CD4-positive, alpha-beta memory T cell (primary cell): Measurements from ENCODE around the gene OSGIN1. TPM values are rescaled to one million over a fixed set of nuclear protein-coding genes. Genes with fewer than 3 reads are reported as not detected.

Source experiments
- CTCF ChIA-PET: fragments of 350-600 bp; sonication (Branson Sonifier 250); formaldehyde crosslinking; loops from one replicate; lab custom pipeline; 2021; ENCODE audit warnings: inconsistent platforms; ENCODE audit not compliant: partially characterized antibody; lab: Charles Lee
- POLR2A ChIA-PET: fragments of 350-600 bp; sonication (Branson Sonifier 250); formaldehyde crosslinking; loops from one replicate; lab custom pipeline; 2021; ENCODE audit not compliant: partially characterized antibody; lab: Charles Lee
- DNase-seq, 5 donors: peaks; one replicate each; pipeline versions ENCODE4 v3.0.0 to v3.0.0-alpha.2; 2020 to 2022; ENCODE audit warnings: mixed read lengths in 1 of 5
- H3K27ac ChIP-seq: one replicate; pipeline ENCODE4 v1.7.0; 2013; ENCODE audit warnings: low read depth, low read length
- H3K27me3 ChIP-seq: 2 replicates; pipeline ENCODE4 v1.7.0; 2013; ENCODE audit warnings: mild to moderate bottlenecking, low read length, moderate library complexity; ENCODE audit not compliant: insufficient read depth
- H3K36me3 ChIP-seq: 2 replicates; pipeline ENCODE4 v1.7.0; 2013; ENCODE audit warnings: mild to moderate bottlenecking, low read length, moderate library complexity; ENCODE audit not compliant: insufficient read depth
- H3K4me1 ChIP-seq: 2 replicates; pipeline ENCODE4 v1.7.0; 2013; ENCODE audit warnings: mild to moderate bottlenecking, low read length, moderate library complexity; ENCODE audit not compliant: insufficient read depth
- H3K4me3 ChIP-seq, 2 donors: one replicate each; pipeline ENCODE4 v1.7.0; 2013; ENCODE audit warnings: low read length in 2 of 2, mild to moderate bottlenecking in 1 of 2
- H3K9me3 ChIP-seq, 2 donors: one replicate each; pipeline ENCODE4 v1.7.0; 2013; ENCODE audit warnings: low read length in 2 of 2, control low read depth in 1 of 2; ENCODE audit not compliant: control insufficient read depth in 1 of 2
- H3K27ac Mint-ChIP-seq, 7 donors: one replicate each; pipeline ENCODE4 v1.8.0; 2020 to 2021; ENCODE audit warnings: mixed read lengths in 7 of 7, mild to moderate bottlenecking in 6 of 7, inconsistent platforms in 3 of 7, moderate library complexity in 3 of 7
- H3K27me3 Mint-ChIP-seq, 2 donors: one replicate each; pipeline ENCODE4 v1.8.0; 2020 to 2021; ENCODE audit warnings: mixed read lengths in 2 of 2
- H3K36me3 Mint-ChIP-seq, 2 donors: one replicate each; pipeline ENCODE4 v1.8.0; 2020 to 2021; ENCODE audit warnings: mixed read lengths in 2 of 2, inconsistent platforms in 1 of 2, mild to moderate bottlenecking in 1 of 2
- H3K4me1 Mint-ChIP-seq, 4 donors: one replicate each; pipeline ENCODE4 v1.8.0; 2020 to 2021; ENCODE audit warnings: mixed read lengths in 4 of 4, mild to moderate bottlenecking in 1 of 4
- H3K4me3 Mint-ChIP-seq, 8 donors: one replicate each; pipeline ENCODE4 v1.8.0; 2020 to 2021; ENCODE audit warnings: mixed read lengths in 8 of 8, mild to moderate bottlenecking in 7 of 8, moderate library complexity in 6 of 8, inconsistent platforms in 3 of 8
- H3K9me3 Mint-ChIP-seq, 8 donors: one replicate each; pipeline ENCODE4 v1.8.0; 2020 to 2021; ENCODE audit warnings: mixed read lengths in 8 of 8, mild to moderate bottlenecking in 5 of 8, inconsistent platforms in 3 of 8, moderate library complexity in 1 of 8
- intact Hi-C: fragments of 100-400 bp; cut with micrococcal nuclease; formaldehyde crosslinking; loops from one replicate; pipeline ENCODE4 v1.15.1; 2023
- polyA plus RNA-seq, 2 donors: library from polyadenylated mRNA; unstranded; fragments of 300-500 nt; fragmentation: Illumina TruSeq; gene quantifications; one replicate each; pipeline ENCODE4 v1.2.3, GENCODE V29; 2021
- total RNA-seq, 2 experiments: library from RNA; stranded (reverse); gene quantifications; one replicate each; pipeline ENCODE4 v1.2.3, GENCODE V29; 2021

OSGIN1 gene
- total and polyA plus RNA-seq, 4 experiments from 2014 or later: 0.28 to 1.2 (median 1.1) TPM; not detected in 1

DNA sequence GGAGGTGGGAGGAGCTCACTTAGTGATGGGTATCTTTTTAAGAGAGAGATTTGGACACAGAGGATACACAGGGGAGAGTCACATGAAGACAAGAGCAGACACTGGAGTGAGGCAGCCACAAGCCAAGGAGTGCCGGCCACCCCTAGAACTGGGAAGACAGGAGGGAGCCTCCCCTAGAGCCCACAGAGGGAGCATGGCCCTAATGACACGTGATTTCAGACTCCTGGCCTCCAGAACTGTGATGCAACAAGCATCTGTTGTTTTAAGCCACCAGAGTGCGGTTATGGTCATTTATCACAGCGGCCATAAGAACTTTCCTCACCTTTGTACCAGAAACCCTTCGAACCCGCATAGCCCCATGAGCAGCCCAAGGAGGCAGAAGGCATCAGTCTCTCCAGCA is 56.2 kb downstream of the OSGIN1 start:
- POLR2A ChIA-PET: no interaction called here
- H3K4me1 ChIP-seq: peaks cover 5% of the 10 kb centered on the region
- no peaks in the 10 kb centered on the region for H3K36me3 ChIP-seq
- peak overlapping the region in 1 of 7 donors; percentile 48 for H3K27ac Mint-ChIP-seq
- peaks cover 0 to 6% (median 3%) of the 10 kb centered on the region in 4 donors for H3K4me1 Mint-ChIP-seq
- no peak for DNase-seq
- H3K4me3 ChIP-seq: no peak overlapping the region
- intact Hi-C loops: no loop called here
- peaks cover 0 to 4% of the 10 kb centered on the region in 2 donors for H3K27me3 Mint-ChIP-seq
- no peaks in the 10 kb centered on the region for H3K36me3 Mint-ChIP-seq
- H3K4me3 Mint-ChIP-seq: no peak overlapping the region
- no peak overlapping the region for H3K27ac ChIP-seq
- H3K9me3 ChIP-seq: no peaks in the 10 kb centered on the region
- H3K9me3 Mint-ChIP-seq: peaks cover 0 to 1% (median 0%) of the 10 kb centered on the region in 8 donors
- CTCF ChIA-PET: no interaction called here
- no peaks in the 10 kb centered on the region for H3K27me3 ChIP-seq

DNA sequence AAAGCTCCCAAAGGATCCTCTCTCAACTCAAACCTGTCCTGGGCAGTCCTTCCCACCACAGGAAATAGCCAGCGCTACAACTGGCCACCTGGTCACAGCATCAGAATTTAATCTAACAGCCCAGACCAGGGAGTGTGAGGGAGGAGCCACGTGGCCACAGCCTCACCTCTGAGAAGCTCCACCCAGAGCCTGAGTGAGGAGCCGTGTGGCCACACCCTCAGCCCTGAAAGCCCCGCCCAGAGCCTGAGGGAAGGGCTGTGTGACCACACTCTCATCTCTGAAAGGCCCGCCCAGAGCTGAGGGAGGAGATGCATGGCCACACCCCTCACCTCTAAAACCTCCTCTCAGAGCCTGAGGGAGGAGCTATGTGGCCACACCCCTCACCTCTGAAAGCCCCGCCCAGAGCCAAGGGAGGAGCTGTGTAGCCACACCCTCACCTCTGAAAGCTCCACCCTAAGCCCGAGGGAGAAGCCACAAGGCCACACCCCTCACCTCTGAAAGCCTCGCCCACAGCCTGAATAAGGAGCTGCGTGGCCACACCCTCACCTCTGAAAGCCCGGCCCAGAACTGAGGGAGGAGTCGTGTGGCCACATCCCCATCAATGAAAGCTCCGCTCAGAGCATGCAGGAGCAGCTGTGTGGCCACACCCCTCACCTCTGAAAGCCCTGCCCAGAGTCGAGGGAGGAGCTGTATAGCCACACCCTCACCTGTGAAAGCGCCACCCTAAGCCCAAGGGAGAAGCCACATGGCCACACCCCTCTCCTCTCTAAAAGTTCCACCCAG is 60.9 kb downstream of the OSGIN1 start:
- Histone ChIP-seq H3K27me3 (no peaks in the 10 kb centered on the region), H3K4me1 (peaks cover 5% of the 10 kb centered on the region), H3K27ac (no peak overlapping the region), H3K36me3 (no peaks in the 10 kb centered on the region), H3K4me3 (no peak overlapping the region), H3K9me3 (no peaks in the 10 kb centered on the region)
- ChIA-PET CTCF (no interaction called here), POLR2A (no interaction called here)
- Mint-ChIP-seq H3K9me3 (peaks cover 0 to 6% (median 0%) of the 10 kb centered on the region in 8 donors), H3K27me3 (peaks cover 5 to 8% of the 10 kb centered on the region in 2 donors), H3K36me3 (no peaks in the 10 kb centered on the region), H3K4me3 (peak overlapping the region in 3 of 8 donors; percentile 36 to 46 (median 46)), H3K4me1 (peaks cover 0 to 14% (median 9%) of the 10 kb centered on the region in 4 donors), H3K27ac (peak overlapping the region in 1 of 7 donors; percentile 58)
- intact Hi-C loops: no loop called here
- peak; percentile 32 to 77 (median 52) for DNase-seq

- Mint-ChIP-seq H3K27ac (peak overlapping the region in 1 of 7 donors; percentile 13), H3K36me3 (no peaks in the 10 kb centered on the region), H3K27me3 (peaks cover 9 to 11% of the 10 kb centered on the region in 2 donors), H3K4me3 (peak overlapping the region in 3 of 8 donors; percentile 19 to 46 (median 36)), H3K9me3 (peaks cover 0 to 12% (median 3%) of the 10 kb centered on the region in 8 donors), H3K4me1 (peaks cover 0 to 14% (median 9%) of the 10 kb centered on the region in 4 donors)
- no peak overlapping the region for H3K27ac ChIP-seq
- ChIA-PET CTCF (no interaction called here), POLR2A (no interaction called here)
- H3K9me3 ChIP-seq: no peaks in the 10 kb centered on the region
- intact Hi-C loops: no loop called here
- no peak for DNase-seq
- H3K27me3 ChIP-seq: no peaks in the 10 kb centered on the region
- no peak overlapping the region for H3K4me3 ChIP-seq
- no peaks in the 10 kb centered on the region for H3K36me3 ChIP-seq
- peaks cover 5% of the 10 kb centered on the region for H3K4me1 ChIP-seq
Observed at GRCh38 chr16:84014570-84015327, 61.7 kb downstream of the OSGIN1 start.

GRCh38 chr16:84015399-84015798 is 62.4 kb downstream of the OSGIN1 start:
- Mint-ChIP-seq H3K4me1 (peaks cover 0 to 14% (median 9%) of the 10 kb centered on the region in 4 donors), H3K27me3 (peaks cover 11% of the 10 kb centered on the region in 2 donors), H3K27ac (no peak overlapping the region), H3K9me3 (peaks cover 0 to 18% (median 3%) of the 10 kb centered on the region in 8 donors), H3K36me3 (no peaks in the 10 kb centered on the region), H3K4me3 (no peak overlapping the region)
- CTCF ChIA-PET: no interaction called here
- POLR2A ChIA-PET: no interaction called here
- H3K27me3 ChIP-seq: no peaks in the 10 kb centered on the region
- H3K4me1 ChIP-seq: peaks cover 5% of the 10 kb centered on the region
- no peak overlapping the region for H3K4me3 ChIP-seq
- no peaks in the 10 kb centered on the region for H3K36me3 ChIP-seq
- no peak overlapping the region for H3K27ac ChIP-seq
- H3K9me3 ChIP-seq: no peaks in the 10 kb centered on the region
- DNase-seq: no peak
- intact Hi-C loops: no loop called here

Other genes with a start within 250 kb of the OSGIN1 start
- 10 to 100 TPM; 30.7 to 34.3 TPM for gene HSBP1, start 145.3 kb upstream of the OSGIN1 start, total RNA-seq
- 10 to 100 TPM; 27.3 to 35.2 TPM for gene HSBP1, start 145.3 kb upstream of the OSGIN1 start, polyA plus RNA-seq
- 10 to 100 TPM in 1 of 2 experiments, 1 to 10 TPM in 1; 9.7 to 11.1 TPM for gene MLYCD, start 54.1 kb upstream of the OSGIN1 start, total RNA-seq
- 1 to 10 TPM in 1 of 2 donors, under 1 TPM in 1; 0.81 to 2.8 TPM for gene MLYCD, start 54.1 kb upstream of the OSGIN1 start, polyA plus RNA-seq
- not detected for gene NECAB2, start 15.0 kb downstream of the OSGIN1 start, total RNA-seq
- not detected for gene NECAB2, start 15.0 kb downstream of the OSGIN1 start, polyA plus RNA-seq
- not detected for gene SLC38A8, start 89.6 kb downstream of the OSGIN1 start, total RNA-seq
- gene SLC38A8, start 89.6 kb downstream of the OSGIN1 start, polyA plus RNA-seq: not detected
- gene MBTPS1, start 163.7 kb downstream of the OSGIN1 start, total RNA-seq: 100 to 1,000 TPM; 137 to 140 TPM
- gene MBTPS1, start 163.7 kb downstream of the OSGIN1 start, polyA plus RNA-seq: 10 to 100 TPM; 53.9 to 61.4 TPM
- 10 to 100 TPM; 20.1 to 23.0 TPM for gene HSDL1, start 191.9 kb downstream of the OSGIN1 start, total RNA-seq
- gene HSDL1, start 191.9 kb downstream of the OSGIN1 start, polyA plus RNA-seq: 10 to 100 TPM in 1 of 2 donors, 1 to 10 TPM in 1; 9.9 to 11.4 TPM
- gene DNAAF1, start 192.1 kb downstream of the OSGIN1 start, total RNA-seq: under 1 TPM in 1 of 2 experiments, not detected in 1; 0.19 TPM
- 1 to 10 TPM in 1 of 2 donors, not detected in 1; 1.2 TPM for gene DNAAF1, start 192.1 kb downstream of the OSGIN1 start, polyA plus RNA-seq
- 100 to 1,000 TPM in 1 of 2 experiments, 10 to 100 TPM in 1; 91.5 to 102 TPM for gene TAF1C, start 233.8 kb downstream of the OSGIN1 start, total RNA-seq
- gene TAF1C, start 233.8 kb downstream of the OSGIN1 start, polyA plus RNA-seq: 10 to 100 TPM in 1 of 2 donors, 1 to 10 TPM in 1; 4.1 to 10.9 TPM
- gene ADAD2, start 237.9 kb downstream of the OSGIN1 start, total RNA-seq: not detected
- gene ADAD2, start 237.9 kb downstream of the OSGIN1 start, polyA plus RNA-seq: not detected